ENCODE measurements around the gene ACAP2.
"Not testable (repeated sequence)": the region's sequence is repeated elsewhere in the genome, so short reads cannot be mapped to it uniquely, and the experiment has no call there.

ACAP2 gene

DNA sequence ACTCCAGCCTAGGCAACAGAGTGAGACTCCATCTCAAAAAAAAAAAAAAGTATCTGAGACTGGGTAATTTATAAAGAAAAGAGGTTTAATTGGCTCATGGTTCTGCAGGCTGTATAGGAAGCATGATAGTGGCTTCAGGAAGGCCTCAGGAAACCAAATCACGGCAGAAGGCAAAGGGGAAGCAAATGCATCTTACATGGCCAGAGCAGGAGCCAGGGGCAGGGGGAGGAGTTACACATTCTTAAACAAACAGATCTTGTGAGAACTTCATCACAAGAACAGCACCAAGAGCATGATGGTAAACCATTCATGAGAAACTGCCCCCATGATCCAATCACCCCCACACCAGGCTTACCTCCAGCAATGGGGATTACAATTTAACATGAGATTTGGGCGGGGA, 37.2 kb downstream of the ACAP2 start:
- H3K4me1 ChIP-seq: peaks cover 0 to 57% (median 10%) of the 10 kb centered on the region in 10 experiments; a peak in 14 of 20 replicates
- H3K4me2 ChIP-seq: peak overlapping the region in 4 of 11 experiments; percentile 12 to 48 (median 26); a peak in 6 of 22 replicates
- no peak overlapping the region for H3K4me3 ChIP-seq
- H3K27ac ChIP-seq: no peak overlapping the region
- peaks cover 49 to 100% (median 80%) of the 10 kb centered on the region in 11 experiments; a peak in 21 of 22 replicates for H4K20me1 ChIP-seq
- TF ChIP-seq Cebpa-rat (IDR thresholded peaks at IDR 0.05): no peak
- peaks cover 4 to 35% (median 34%) of the 10 kb centered on the region in 11 experiments; a peak in 20 of 22 replicates for H3K9me3 ChIP-seq (replicated peaks in 1 of 11)
- no peaks in the 10 kb centered on the region for H3K27me3 ChIP-seq
- peaks cover 16 to 77% (median 39%) of the 10 kb centered on the region in 11 experiments; a peak in 21 of 22 replicates for H3K36me3 ChIP-seq
- no peak overlapping the region for H3K9ac ChIP-seq

- Histone ChIP-seq H4K20me1 (peaks cover 59 to 100% (median 93%) of the 10 kb centered on the region in 11 experiments; a peak in 21 of 22 replicates), H3K9me3 (replicated peaks in 1 of 11) (peaks cover 0 to 19% (median 17%) of the 10 kb centered on the region in 11 experiments; a peak in 19 of 22 replicates)
Observed at GRCh38 chr3:195403841-195404408, 38.9 kb downstream of the ACAP2 start.

DNA sequence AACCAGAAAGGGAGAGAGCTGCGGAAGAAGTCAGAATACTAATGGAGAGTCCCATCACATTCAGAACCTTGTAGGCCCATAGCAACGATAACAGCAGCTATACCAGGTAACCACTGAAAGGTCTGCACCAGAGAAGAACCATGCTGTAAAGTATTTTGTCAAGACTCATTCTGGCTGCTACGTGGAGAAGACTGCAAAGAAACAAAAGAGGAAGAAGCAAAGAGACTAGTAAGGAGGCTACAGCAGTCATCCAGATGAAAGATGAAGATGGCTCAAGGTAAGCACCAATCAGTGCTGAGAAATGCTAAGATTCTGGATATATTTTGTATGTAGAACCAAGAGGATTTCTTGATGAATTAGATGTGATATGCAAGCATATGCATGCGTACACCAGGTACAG, 39.6 kb downstream of the ACAP2 start:
- Histone ChIP-seq H3K9ac (no peak overlapping the region), H3K4me3 (no peak overlapping the region), H3K27me3 (no peaks in the 10 kb centered on the region), H3K9me3 (replicated peaks in 1 of 11) (peaks cover 0 to 12% (median 10%) of the 10 kb centered on the region in 11 experiments; a peak in 19 of 22 replicates), H4K20me1 (peaks cover 66 to 100% (median 97%) of the 10 kb centered on the region in 11 experiments; a peak in 21 of 22 replicates), H3K4me1 (peaks cover 0 to 40% (median 8%) of the 10 kb centered on the region in 10 experiments; a peak in 14 of 20 replicates), H3K27ac (no peak overlapping the region), H3K36me3 (peaks cover 5 to 67% (median 21%) of the 10 kb centered on the region in 11 experiments; a peak in 21 of 22 replicates), H3K4me2 (no peak overlapping the region)
- TF ChIP-seq Cebpa-rat (IDR thresholded peaks at IDR 0.05): no peak

More at GRCh38 chr3:195403841-195404408, 38.9 kb downstream of the ACAP2 start:
- H3K27ac ChIP-seq: no peak overlapping the region
- H3K4me2 ChIP-seq: no peak overlapping the region
- H3K4me3 ChIP-seq: no peak overlapping the region
- no peaks in the 10 kb centered on the region for H3K27me3 ChIP-seq
- H3K9ac ChIP-seq: no peak overlapping the region
- peaks cover 0 to 46% (median 8%) of the 10 kb centered on the region in 10 experiments; a peak in 14 of 20 replicates for H3K4me1 ChIP-seq
- peaks cover 6 to 74% (median 27%) of the 10 kb centered on the region in 11 experiments; a peak in 21 of 22 replicates for H3K36me3 ChIP-seq
- no peak for TF ChIP-seq Cebpa-rat (IDR thresholded peaks at IDR 0.05)

- Histone ChIP-seq H3K36me3 (peaks cover 0 to 54% (median 11%) of the 10 kb centered on the region in 11 experiments; a peak in 12 of 22 replicates), H3K4me3 (no peak overlapping the region), H3K27ac (no peak overlapping the region), H3K4me2 (no peak overlapping the region), H3K9me3 (replicated peaks in 1 of 11) (no peaks in the 10 kb centered on the region), H3K4me1 (peaks cover 0 to 31% (median 8%) of the 10 kb centered on the region in 10 experiments; a peak in 14 of 20 replicates), H3K9ac (no peak overlapping the region; a peak in 1 of 22 replicates), H4K20me1 (peaks cover 79 to 100% (median 98%) of the 10 kb centered on the region in 11 experiments; a peak in 21 of 22 replicates), H3K27me3 (no peaks in the 10 kb centered on the region)
- TF ChIP-seq Cebpa-rat (IDR thresholded peaks at IDR 0.05): no peak
Observed at GRCh38 chr3:195401943-195402342, 40.9 kb downstream of the ACAP2 start.

DNA sequence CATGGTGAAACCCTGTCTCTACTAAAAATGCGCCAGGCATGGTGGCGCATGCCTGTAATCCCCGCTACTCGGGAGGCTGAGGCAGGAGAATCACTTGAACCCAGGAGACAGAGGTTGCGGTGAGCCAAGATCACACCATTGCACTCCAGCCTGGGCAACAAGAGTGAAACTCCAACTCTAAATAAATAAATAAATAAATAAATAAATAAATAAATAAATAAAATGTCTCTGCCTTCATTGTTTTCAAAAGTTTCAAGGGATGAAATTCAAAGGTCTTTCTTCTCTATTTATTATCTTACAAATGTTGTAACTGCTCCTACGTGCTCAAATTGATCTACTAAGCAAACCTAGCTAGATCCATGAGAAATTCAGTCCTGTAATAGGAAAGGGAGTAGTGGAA, 44.4 kb downstream of the ACAP2 start:
- peaks cover 0 to 68% (median 11%) of the 10 kb centered on the region in 11 experiments; a peak in 11 of 22 replicates for H3K36me3 ChIP-seq
- H3K9ac ChIP-seq, H3K4me3 ChIP-seq, H3K4me2 ChIP-seq, H3K27me3 ChIP-seq, H3K27ac ChIP-seq: not testable (repeated sequence)
- H4K20me1 ChIP-seq: peaks cover 70 to 100% (median 97%) of the 10 kb centered on the region in 11 experiments; a peak in 21 of 22 replicates
- H3K9me3 ChIP-seq (replicated peaks in 1 of 11): peaks cover 0 to 19% (median 9%) of the 10 kb centered on the region in 11 experiments; a peak in 10 of 22 replicates
- H3K4me1 ChIP-seq: peaks cover 0 to 20% (median 0%) of the 10 kb centered on the region in 10 experiments; a peak in 6 of 20 replicates

- Histone ChIP-seq H3K36me3 (peaks cover 0 to 71% (median 11%) of the 10 kb centered on the region in 11 experiments; a peak in 13 of 22 replicates), H3K9me3 (replicated peaks in 1 of 11) (peaks cover 0 to 19% (median 9%) of the 10 kb centered on the region in 11 experiments; a peak in 10 of 22 replicates), H3K4me3 (no peak overlapping the region), H4K20me1 (peaks cover 64 to 100% (median 97%) of the 10 kb centered on the region in 11 experiments; a peak in 21 of 22 replicates), H3K4me1 (peaks cover 0 to 15% (median 0%) of the 10 kb centered on the region in 10 experiments; a peak in 4 of 20 replicates), H3K9ac (no peak overlapping the region), H3K27me3 (no peaks in the 10 kb centered on the region), H3K27ac (no peak overlapping the region), H3K4me2 (no peak overlapping the region)
- no peak for TF ChIP-seq Cebpa-rat (IDR thresholded peaks at IDR 0.05)
Observed at GRCh38 chr3:195397524-195397923, 45.3 kb downstream of the ACAP2 start.

GRCh38 chr3:195395208-195395816, 47.5 kb downstream of the ACAP2 start:
- Histone ChIP-seq H3K9ac (no peak overlapping the region), H3K4me2 (no peak overlapping the region), H3K4me3 (no peak overlapping the region), H4K20me1 (peaks cover 43 to 100% (median 92%) of the 10 kb centered on the region in 11 experiments; a peak in 20 of 22 replicates), H3K27ac (no peak overlapping the region), H3K36me3 (peaks cover 14 to 68% (median 24%) of the 10 kb centered on the region in 11 experiments), H3K27me3 (no peaks in the 10 kb centered on the region), H3K9me3 (replicated peaks in 1 of 11) (peaks cover 0 to 19% (median 9%) of the 10 kb centered on the region in 11 experiments; a peak in 10 of 22 replicates), H3K4me1 (peaks cover 0 to 15% (median 0%) of the 10 kb centered on the region in 10 experiments; a peak in 4 of 20 replicates)
- TF ChIP-seq Cebpa-rat (IDR thresholded peaks at IDR 0.05): no peak

DNA sequence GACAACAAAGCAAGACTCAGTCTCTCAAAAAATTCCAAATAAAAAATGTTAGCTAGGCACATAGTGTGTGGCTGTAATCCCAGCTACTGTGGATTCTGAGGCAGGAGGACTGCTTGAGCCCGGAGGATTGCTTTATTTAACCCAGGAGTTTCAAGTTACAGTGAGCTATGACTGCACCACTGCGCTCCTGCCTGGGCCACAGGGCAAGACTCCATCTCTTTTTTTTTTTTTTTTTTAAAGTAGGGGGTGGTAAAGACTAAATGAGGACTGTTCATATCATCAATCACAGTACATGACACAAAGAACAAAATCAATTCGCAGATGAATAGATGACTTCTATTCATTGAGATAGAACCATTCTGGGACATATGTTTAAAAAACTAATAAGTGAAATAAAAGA, 48.1 kb downstream of the ACAP2 start:
- no peak overlapping the region for H3K4me2 ChIP-seq
- peaks cover 19 to 68% (median 30%) of the 10 kb centered on the region in 11 experiments for H3K36me3 ChIP-seq
- peaks cover 0 to 19% (median 9%) of the 10 kb centered on the region in 11 experiments; a peak in 10 of 22 replicates for H3K9me3 ChIP-seq (replicated peaks in 1 of 11)
- no peaks in the 10 kb centered on the region for H3K27me3 ChIP-seq
- H3K4me1 ChIP-seq: peaks cover 0 to 15% (median 0%) of the 10 kb centered on the region in 10 experiments; a peak in 4 of 20 replicates
- no peak overlapping the region for H3K4me3 ChIP-seq
- H4K20me1 ChIP-seq: peaks cover 43 to 99% (median 90%) of the 10 kb centered on the region in 11 experiments; a peak in 20 of 22 replicates
- no peak for TF ChIP-seq Cebpa-rat (IDR thresholded peaks at IDR 0.05)
- no peak overlapping the region for H3K27ac ChIP-seq
- no peak overlapping the region for H3K9ac ChIP-seq
